ENCODE measurements around the gene TRERF1. TPM values are rescaled to one million over a fixed set of nuclear protein-coding genes. Genes with fewer than 3 reads are reported as not detected.

The TRERF1 gene
- total and polyA plus RNA-seq, 2 of the 8 experiments (the other 6 are each of a cell fraction or from before 2014, with no cell fraction given): 10.8 to 21.5 TPM

DNA sequence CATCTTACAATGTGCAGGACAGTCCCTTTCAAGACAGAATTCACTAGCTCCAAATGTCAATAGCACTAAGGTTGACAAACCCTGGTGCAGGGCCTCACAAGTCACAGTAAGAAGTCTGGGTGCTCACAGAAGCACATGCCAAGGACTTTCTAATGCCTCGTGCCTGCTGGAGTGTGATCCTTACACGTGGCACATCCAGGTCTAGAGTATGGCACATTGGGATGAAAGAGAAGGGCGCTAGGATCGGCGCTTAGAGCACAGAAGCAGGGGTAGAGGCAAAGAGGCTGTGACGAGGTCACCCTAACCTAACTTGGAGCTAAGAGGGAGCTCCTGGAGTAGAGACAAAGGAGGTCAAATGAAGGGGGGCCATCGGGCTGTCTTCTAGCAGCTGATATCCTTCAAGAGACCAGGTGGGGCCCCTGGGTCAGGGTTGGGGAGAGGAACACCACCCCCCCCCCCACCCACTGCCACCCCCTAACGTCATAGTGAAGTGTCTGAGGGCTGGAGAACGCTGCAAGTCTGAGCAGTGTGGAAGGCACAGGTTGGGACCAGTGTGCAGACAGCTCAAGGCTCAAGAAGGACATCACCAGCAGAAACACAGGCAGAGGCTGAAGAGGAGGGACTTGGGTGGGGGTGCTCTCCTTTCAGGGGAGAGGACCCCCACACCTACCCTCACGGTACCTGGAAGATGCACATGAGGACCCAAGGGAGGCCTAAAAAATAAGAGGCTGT lies 136.3 kb downstream of the TRERF1 start (continued):
- TF ChIP-seq USF2 (IDR thresholded peaks at IDR 0.05; ENCODE audit: low read length): no peak
- TF ChIP-seq BRCA1 (IDR thresholded peaks at IDR 0.05; ENCODE audit: low read depth, low read length): no peak
- TF ChIP-seq, protein P1, sequence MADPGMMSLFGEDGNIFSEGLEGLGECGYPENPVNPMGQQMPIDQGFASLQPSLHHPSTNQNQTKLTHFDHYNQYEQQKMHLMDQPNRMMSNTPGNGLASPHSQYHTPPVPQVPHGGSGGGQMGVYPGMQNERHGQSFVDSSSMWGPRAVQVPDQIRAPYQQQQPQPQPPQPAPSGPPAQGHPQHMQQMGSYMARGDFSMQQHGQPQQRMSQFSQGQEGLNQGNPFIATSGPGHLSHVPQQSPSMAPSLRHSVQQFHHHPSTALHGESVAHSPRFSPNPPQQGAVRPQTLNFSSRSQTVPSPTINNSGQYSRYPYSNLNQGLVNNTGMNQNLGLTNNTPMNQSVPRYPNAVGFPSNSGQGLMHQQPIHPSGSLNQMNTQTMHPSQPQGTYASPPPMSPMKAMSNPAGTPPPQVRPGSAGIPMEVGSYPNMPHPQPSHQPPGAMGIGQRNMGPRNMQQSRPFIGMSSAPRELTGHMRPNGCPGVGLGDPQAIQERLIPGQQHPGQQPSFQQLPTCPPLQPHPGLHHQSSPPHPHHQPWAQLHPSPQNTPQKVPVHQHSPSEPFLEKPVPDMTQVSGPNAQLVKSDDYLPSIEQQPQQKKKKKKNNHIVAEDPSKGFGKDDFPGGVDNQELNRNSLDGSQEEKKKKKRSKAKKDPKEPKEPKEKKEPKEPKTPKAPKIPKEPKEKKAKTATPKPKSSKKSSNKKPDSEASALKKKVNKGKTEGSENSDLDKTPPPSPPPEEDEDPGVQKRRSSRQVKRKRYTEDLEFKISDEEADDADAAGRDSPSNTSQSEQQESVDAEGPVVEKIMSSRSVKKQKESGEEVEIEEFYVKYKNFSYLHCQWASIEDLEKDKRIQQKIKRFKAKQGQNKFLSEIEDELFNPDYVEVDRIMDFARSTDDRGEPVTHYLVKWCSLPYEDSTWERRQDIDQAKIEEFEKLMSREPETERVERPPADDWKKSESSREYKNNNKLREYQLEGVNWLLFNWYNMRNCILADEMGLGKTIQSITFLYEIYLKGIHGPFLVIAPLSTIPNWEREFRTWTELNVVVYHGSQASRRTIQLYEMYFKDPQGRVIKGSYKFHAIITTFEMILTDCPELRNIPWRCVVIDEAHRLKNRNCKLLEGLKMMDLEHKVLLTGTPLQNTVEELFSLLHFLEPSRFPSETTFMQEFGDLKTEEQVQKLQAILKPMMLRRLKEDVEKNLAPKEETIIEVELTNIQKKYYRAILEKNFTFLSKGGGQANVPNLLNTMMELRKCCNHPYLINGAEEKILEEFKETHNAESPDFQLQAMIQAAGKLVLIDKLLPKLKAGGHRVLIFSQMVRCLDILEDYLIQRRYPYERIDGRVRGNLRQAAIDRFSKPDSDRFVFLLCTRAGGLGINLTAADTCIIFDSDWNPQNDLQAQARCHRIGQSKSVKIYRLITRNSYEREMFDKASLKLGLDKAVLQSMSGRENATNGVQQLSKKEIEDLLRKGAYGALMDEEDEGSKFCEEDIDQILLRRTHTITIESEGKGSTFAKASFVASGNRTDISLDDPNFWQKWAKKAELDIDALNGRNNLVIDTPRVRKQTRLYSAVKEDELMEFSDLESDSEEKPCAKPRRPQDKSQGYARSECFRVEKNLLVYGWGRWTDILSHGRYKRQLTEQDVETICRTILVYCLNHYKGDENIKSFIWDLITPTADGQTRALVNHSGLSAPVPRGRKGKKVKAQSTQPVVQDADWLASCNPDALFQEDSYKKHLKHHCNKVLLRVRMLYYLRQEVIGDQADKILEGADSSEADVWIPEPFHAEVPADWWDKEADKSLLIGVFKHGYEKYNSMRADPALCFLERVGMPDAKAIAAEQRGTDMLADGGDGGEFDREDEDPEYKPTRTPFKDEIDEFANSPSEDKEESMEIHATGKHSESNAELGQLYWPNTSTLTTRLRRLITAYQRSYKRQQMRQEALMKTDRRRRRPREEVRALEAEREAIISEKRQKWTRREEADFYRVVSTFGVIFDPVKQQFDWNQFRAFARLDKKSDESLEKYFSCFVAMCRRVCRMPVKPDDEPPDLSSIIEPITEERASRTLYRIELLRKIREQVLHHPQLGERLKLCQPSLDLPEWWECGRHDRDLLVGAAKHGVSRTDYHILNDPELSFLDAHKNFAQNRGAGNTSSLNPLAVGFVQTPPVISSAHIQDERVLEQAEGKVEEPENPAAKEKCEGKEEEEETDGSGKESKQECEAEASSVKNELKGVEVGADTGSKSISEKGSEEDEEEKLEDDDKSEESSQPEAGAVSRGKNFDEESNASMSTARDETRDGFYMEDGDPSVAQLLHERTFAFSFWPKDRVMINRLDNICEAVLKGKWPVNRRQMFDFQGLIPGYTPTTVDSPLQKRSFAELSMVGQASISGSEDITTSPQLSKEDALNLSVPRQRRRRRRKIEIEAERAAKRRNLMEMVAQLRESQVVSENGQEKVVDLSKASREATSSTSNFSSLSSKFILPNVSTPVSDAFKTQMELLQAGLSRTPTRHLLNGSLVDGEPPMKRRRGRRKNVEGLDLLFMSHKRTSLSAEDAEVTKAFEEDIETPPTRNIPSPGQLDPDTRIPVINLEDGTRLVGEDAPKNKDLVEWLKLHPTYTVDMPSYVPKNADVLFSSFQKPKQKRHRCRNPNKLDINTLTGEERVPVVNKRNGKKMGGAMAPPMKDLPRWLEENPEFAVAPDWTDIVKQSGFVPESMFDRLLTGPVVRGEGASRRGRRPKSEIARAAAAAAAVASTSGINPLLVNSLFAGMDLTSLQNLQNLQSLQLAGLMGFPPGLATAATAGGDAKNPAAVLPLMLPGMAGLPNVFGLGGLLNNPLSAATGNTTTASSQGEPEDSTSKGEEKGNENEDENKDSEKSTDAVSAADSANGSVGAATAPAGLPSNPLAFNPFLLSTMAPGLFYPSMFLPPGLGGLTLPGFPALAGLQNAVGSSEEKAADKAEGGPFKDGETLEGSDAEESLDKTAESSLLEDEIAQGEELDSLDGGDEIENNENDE (IDR thresholded peaks at IDR 0.05; ENCODE audit: insufficient replicate concordance, low read length): no peak
- TF ChIP-seq TBP (IDR thresholded peaks at IDR 0.05; ENCODE audit: low read depth, low read length): no peak
- no peak for TF ChIP-seq NANOG (IDR thresholded peaks at IDR 0.05; ENCODE audit: insufficient read depth, low read depth, low read length, poor library complexity, severe bottlenecking)
- TF ChIP-seq SAP30 (IDR thresholded peaks at IDR 0.05; ENCODE audit: insufficient read depth, insufficient replicate concordance, low read length): no peak

All from H1 (cell line).